IPS DF 4.7 (cell line): ENCODE measurements around the gene CSTPP1.
"Not testable (repeated sequence)": the region's sequence is repeated elsewhere in the genome, so short reads cannot be mapped to it uniquely, and the experiment has no call there.

Source experiments
- DNase-seq: peaks from one replicate; pipeline ENCODE4 v3.0.0-alpha.2; 2013; ENCODE audit warnings: low spot score; ENCODE audit errors: extremely low read depth

Gene CSTPP1

DNA sequence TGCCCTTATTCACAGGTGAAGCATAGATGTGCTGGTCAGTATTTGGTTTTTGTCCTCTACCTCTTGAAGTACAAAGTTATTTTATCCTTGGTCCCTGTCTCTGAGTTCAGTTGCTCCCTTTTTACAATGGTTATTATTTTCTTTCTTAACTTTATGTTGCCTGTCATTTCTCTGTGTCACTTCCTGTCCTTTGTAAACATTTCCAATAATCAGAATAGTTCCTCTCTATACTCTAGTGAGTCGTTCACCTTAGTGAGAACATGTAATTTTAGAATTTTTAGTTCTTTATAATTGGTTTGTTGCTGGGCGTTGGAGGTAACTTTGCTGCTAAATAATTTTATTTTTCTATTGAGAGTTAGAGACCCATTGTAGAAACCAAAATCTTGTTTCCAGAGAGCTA lies 16.0 kb downstream of the CSTPP1 start:
- no peak for DNase-seq

DNA sequence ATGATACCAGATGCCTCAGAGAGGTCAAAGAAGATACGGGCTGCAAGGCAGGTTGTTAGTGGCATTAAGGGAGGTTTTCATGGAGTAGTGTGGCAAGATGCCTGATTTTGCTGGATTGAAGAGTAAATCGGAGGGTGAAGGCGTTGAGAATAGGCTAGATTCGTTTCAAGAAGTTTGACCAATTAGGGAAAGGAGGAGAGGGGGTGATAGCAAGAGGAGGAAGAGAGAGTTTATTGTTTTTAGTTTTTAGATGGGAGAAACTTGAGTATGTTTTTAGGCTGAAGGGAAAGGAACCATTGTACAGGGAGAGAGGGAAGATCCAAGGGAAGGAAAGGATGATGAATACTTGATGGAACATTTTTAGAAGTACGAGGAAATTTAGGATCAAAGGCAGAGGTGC lies 16.5 kb downstream of the CSTPP1 start:
- DNase-seq = no peak

DNA sequence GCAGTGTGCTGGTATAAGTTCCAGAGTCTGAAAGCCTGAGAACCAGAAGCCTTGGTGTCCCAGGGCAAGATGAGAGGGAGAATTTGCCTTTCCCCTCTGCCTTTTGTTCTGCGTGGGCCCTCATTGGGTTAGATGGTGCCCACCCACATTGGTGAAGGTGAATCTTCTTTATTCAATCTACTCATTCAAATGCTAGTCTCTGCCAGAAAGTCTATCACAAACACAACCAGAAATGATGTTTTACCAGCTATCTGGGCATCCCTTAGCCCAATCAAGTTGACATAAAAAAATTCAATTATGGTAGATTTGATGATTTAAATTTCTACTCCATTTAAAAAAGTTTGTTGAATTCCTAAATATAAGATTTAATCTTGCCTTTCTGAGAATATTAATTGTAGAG lies 22.2 kb downstream of the CSTPP1 start:
- DNase-seq = no peak

DNA sequence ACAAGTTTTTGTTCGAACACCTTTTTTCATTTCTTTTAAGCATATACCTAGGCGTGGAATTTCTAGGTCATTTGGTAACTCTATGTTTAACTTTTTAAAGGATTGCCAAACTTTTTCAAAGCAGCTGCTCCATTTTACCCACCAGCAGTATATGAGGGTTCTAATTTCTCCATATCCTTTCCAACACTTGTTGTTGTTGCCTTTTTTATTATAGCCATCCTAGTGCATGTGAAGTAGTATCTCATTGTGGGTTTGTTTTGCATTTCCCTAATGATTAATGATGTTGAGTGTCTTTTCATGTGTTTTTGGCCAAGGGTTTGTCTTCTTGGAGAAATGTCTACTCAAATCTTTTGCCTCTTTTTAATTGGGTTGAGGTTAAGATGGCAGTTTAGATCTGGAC lies 24.5 kb downstream of the CSTPP1 start:
- DNase-seq = no peak

DNA sequence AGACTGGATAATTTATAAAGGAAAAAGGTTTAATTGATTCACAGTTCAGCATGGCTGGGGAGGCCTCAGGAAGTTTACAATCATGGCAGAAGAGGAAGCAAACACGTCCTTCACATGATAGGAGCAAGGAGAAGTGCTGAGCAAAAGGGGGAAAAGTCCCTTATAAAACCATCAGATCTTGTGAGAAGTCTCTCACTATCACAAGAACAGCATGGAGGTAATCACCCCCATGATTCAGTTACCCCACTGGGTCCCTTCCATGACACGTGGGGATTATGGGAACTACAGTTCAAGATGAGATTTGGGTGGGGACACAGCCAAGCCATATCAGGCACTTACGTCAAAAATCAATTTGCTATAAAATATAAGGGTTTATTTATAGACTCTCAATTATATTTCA lies 25.3 kb downstream of the CSTPP1 start:
- DNase-seq = not testable (repeated sequence)

DNA sequence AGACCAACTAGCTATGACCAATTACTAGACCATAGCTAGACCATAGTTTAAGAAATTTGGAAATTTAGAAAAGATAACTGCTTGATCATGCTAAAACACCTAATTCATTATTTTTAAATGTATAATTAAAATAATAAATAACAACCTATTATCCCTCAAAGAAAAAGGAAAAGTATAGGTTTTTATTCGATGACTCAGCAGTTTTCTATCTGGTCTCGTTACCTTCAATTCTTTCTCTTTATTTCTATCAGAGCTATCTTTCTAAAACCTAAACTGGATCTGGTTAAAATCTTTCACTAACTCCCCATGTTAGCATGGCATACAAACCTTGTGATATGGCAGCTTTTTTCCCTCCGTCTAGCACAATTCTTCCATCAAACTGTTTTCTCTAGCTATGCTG lies 27.3 kb downstream of the CSTPP1 start:
- no peak for DNase-seq

DNA sequence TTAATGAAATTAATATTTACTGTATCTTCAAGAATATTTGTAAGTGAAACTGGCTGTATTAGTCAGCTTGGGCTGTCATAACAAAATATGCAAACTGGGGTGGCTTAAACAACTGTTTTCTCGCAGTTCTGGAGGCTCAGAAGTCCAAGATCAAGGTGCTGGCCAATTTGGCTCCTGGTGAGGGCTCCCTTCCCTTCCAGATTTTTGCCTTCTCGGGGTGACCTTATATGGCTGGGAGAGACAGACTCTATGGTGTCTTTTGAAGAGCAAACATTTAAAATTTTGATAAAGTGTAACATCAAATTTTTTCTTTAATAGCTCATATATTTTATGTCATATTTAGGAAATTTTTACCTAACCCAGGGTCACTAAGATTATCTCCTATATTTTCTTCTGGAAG lies 30.2 kb downstream of the CSTPP1 start:
- DNase-seq = no peak

DNA sequence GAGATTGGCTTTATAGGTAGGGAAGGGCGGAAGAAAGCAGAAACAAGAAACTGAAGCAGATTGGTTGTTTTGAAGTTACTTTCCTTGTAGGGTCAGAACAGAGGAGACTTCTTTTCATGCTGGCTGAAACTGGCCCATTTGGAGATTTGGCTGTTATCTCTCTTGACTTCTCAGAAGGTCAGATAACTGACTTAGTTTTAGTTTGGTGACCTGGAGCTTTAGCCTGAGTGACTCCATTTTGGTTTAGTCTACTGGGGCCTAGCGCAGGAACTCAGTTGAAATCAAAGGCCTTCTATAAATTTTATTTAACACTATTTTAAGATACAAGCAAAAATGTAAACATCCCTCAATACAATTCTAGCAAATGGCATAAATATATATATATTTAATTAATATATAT lies 31.4 kb downstream of the CSTPP1 start:
- DNase-seq = no peak

DNA sequence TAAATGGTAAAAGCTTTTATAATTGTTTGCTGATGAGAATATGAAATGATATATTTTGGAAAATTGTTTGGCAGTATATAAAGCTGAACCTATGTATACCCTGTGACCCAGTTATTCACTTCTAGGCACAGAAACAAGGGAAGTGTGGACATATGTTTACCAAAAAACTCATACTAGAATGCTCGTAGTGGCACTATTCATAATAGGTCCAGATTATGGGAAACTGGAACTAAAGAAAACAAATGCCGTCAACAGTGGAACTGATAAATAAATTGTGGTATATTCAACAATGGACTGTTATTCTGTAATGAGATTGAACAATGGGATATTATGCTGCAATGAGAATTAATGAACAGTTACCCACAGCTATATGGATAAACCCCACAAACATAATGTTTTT lies 32.8 kb downstream of the CSTPP1 start:
- no peak for DNase-seq

DNA sequence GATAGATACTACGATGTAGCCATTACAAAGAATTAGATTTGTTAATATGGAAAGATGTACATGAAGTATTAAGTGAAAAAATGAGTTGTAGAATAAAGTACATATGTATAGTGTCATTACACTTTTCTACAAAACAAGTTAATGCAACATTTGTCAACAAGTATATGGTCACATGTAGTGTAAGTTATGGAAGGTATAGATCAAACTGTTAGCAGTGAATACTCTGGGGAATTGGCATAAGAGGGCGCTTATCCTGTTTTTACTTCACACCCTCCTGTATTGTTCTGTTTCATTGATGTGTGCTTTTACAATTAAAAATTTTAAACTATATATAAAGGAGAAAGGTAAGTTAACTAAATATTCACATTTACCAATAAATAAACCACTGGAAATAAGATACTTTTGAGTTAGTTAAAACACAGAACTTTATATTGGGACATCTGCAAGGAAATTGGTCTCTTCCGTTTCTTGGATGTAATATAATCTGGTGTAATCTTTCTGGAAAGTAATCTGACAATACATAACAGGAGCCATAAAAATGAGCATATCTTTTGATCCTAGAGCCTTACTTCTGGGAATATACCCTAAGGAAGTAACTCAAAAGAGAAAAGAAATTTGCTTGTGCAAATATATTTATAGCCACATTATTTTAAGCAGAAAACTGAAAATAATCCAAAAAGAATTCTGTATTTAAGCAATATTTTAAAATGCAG lies 34.5 kb downstream of the CSTPP1 start:
- no peak for DNase-seq

DNA sequence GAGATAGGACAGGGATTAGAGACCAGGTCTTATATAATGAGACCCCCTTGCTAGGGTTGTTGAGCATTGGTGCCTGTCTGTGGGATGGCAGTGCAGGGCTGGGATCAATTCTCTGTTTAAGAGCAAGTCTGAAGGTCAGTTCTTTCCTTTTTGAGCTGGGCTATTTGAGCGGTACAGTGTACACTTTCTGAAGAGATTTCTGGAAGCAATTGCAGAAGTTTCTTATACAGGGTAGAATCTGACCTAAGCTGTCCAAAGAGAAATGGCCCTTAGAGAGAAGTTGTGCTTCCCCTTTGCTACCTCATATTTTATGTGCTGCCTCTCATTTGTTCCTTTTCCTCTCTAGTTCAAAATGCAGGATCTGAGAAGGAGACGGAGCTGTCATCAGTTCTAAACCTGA lies 35.8 kb downstream of the CSTPP1 start:
- no peak for DNase-seq

DNA sequence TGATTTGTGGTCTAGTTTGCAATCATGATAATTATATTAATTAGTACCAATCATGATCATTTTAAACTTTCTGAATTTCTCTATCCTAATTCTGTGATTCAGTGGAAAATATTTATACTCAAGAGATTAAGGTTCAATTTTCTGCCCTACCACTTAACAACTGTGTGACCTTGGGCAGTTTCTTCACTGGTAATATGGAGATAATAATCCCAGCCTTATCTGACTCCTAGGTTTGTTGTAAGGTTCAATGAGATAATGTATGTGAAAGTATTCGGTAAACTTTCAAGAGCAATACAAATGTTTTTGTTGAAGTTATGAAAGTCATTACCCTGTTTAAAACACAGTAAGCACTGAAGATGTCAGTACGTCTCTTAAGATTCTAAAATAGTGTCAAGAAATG lies 36.3 kb downstream of the CSTPP1 start:
- DNase-seq = no peak

DNA sequence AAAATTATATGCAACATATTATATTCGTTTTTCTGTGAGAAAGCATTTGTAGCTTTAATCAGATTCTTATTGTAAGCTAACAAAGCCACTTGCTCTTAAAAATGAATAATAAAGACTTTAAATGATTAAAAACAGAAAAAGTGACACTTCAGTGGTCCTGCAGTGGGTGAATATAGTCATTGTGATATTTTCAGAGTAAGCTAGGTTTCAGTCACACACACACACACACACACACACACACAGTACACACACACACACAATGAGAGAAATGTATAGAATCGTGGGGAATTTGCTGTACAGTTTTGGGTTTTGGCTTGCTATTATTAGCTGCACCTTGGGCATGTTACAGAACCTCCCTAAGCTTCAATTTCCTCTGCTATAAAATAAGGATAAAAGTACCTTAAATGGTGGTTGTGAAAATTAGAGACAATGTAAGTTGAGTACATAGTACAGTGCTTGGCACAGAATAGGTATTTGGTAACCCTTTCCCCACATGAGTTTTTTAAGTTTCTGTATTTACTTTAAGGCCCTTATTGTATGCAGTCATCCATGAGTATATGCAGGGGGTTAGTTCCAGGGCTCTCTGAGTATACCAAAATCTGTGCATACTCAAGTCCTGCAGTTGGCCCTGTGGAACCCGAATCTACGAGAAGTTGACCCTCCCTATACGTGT lies 39.8 kb downstream of the CSTPP1 start:
- DNase-seq = no peak

DNA sequence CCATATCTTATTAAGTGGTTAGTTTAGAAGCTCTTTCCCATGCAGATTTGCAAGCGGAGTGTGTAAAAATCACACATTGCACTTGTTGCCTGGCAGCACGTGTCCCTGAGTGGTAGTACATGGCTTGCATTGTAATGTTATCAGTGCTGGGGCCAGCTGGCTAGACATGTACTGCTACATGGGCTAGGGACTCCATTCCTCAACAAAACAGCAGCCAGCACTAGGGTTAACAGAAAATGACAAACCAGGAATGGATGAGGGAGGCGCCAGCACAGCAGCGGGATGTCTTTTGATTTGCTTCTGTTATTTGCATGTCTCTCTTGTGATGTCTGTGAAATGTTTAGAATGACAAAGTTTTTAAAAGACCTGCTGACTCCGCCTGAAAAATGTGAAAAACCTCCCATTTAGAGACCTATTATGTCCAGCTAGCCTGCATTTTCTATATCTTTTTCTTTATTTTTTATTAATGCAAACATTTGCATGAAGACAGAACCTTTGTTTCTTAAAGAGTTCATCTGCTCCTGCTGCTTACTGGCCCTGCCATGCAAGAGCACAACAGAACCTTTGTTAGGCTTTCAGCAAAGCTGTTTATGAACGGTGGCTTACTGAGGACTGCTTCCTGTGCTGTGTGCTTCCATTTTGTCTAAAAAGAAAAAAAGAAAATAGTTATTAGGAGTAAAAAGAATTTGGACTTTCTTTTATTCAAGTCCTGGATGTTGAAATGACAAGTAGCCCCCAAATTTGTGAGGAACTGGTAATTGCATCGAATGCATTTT lies 40.7 kb downstream of the CSTPP1 start:
- no peak for DNase-seq

DNA sequence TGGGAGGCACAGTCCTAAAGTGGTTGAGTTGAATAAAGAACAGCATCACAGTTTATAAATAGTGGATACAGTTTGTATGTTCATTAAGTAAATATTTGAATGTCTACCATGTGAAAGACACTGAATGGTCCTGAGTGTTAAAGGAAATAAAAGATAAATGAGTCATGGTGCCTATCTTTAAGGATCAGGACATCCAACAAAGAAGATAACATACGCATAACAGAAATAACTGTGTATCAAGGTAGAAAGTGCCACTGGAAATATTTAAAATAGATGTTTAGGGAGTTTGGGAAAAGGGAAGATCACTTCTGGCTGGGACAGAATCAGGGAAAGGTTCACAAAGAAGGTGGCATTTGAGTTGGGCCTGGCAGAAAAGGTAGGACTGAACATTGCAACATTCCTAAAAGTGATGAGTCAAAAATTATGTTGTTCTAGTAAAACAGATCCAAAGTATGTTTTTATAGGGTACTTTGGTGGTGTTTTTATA lies 41.5 kb downstream of the CSTPP1 start:
- DNase-seq = no peak

DNA sequence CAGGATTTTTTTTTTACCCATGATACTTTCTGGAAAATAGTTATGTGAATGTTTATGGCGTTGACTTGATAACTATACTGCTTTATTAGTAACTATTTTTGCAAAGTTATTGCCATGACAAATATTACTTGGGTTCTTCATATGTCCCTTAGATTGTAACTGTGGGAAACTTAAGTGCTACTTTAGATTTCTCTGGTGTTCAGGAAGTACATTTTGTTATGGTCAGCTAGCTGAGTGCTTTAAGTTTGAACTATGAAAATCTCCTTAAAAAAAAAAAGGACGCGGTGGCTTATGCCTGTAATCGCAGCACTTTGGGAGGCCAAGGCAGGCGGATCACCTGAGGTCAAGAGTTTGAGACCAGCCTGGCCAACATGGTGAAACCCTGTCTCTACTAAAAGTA lies 42.8 kb downstream of the CSTPP1 start:
- DNase-seq = no peak

DNA sequence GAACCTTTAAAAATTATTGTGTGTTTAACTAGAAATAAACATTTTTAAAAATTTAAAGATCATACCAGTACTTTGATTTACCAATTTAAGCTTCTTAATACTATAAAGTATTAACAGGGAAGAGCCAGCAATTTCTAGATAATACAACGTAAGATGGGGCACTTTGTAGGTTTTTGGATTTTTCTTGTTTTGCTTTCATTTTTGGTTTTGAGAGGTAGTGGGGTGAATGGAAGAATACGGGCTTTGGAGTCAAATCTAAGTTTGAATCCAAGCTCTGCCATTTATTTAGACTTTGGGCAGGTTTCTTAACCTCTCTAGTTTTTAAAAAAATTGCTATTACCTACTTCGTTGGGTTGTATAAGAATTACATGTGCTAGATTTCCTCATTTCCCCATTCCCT lies 44.9 kb downstream of the CSTPP1 start:
- DNase-seq = no peak

DNA sequence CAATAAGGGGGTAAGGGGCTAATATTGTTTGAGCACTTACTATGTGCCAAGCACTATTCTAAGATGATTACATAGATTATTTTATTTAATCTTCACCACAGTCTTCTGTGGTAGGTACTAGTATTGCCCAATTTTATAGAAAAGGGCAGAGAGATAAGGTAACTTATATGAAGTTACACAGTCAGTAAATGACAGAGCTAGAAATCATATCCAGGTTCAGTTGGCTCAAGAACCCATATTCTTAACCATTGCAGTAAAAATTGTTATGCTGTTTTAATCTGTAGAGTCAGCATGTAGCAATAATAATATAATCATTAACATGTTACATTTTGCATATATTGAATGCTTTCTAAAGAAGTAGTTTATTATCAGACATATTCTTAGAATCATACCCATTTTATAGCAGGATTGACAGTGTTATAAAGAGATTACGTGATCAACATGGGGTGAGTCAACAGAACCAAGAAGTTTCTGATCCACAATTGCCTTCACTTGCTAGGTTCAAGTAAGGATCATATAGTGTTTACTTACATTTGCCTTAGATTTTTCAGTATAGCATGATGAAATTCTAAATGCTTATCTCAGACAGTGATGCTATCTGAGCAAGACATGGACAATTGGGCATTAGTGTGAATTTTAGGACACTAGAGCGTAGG lies 46.4 kb downstream of the CSTPP1 start:
- no peak for DNase-seq

DNA sequence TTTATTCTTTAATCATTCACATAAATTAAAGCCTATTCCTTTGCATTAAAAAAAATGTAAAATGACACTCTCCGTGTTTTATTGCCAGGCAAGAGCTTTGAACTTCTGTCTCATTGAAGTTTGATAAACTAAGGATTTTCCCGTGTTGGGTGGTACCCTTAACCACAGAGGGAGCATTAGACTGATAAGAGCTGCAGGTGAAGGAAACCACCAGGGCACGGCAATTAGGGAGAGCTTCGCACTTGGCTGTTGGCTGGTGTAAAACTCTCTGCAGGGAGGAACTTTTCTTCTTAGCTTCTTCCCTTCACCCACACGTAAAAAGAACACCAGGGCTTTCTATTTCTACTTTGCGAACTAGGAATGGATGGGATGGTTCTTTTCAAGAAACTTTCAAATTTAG lies 47.0 kb downstream of the CSTPP1 start:
- DNase-seq = no peak

DNA sequence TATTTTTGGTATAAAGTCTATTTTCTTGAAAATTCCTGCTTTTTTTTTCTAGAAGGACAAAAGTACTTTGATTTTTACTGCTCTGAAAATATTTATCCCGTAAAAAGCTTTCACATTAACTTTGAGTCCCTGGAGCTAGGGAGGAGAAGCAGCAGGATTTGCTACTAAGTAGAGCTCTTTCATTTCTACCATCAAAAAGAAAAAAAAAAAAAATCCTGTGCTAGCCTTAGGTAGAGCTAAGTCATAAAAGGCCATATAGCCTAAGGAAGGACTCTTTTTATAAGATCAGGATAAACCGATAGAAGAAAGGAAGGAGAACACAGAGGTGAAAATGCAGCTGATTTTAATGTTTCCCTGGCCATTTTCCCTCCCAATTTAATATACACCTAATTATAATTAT lies 48.0 kb downstream of the CSTPP1 start:
- DNase-seq = no peak

DNA sequence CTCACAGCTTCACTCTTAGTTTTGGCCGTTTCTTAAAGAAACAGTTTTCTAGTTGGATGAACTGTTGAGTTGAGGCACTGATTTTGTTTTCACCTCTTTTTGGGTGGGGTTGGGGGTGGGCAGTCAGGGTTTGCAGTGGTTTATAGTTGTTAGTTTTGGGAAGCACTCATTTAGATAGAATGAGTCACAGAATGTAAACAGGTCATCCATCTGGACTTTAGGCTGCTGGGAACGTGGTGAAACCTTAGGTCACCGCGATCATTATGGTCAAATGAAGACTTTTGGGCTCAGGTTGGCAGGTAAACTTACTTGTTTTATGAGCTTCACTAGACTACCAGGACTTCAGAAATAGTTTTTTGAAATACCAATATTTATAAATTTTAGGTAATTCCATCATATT lies 48.4 kb downstream of the CSTPP1 start:
- no peak for DNase-seq

DNA sequence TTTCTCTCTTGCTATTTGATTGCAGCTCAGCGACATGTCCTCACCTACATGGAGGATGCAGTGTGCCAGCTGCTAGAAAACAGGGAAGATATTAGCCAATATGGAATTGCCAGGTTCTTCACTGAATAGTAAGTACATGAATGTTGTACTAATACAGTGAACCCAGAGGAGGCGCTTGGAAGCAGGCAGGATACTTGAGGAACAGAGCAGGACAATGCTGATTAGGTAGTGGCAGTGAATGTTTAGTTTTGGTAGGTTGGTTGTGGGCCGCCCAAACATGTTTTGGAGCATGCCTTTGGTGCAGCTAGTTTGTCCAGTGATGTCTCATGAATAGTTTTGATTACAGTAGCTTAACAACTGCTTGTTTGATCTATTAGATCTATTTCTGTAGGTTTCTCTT lies 50.6 kb downstream of the CSTPP1 start:
- DNase-seq = no peak
